Tibial nerve (tissue), 4 donors: Measurements from ENCODE around the gene CUL1. TPM values are rescaled to one million over a fixed set of nuclear protein-coding genes. Genes with fewer than 3 reads are reported as not detected.

Experiments
- DNase-seq, 2 donors: peaks; one replicate each; pipeline ENCODE4 v3.0.0-alpha.2; 2019; ENCODE audit warnings: low spot score in 2 of 2
- H3K27ac ChIP-seq, 4 donors: fragments of 200-600 bp; sonication (generic) in 3 of 4; one replicate each; pipeline ENCODE4 v1.5.1; 2017 to 2019; ENCODE audit warnings: mild to moderate bottlenecking in 1 of 4
- H3K27me3 ChIP-seq, 2 donors: fragments of 200-600 bp; sonication (generic) in 1 of 2; one replicate each; pipeline versions ENCODE4 v1.5.1 to v1.6.0; 2017 to 2019
- H3K36me3 ChIP-seq, 3 donors: fragments of 200-600 bp; sonication (generic); one replicate each; pipeline ENCODE4 v1.5.1; 2018 to 2019
- H3K4me1 ChIP-seq, 4 donors: fragments of 200-600 bp; sonication (generic) in 3 of 4; one replicate each; pipeline ENCODE4 v1.5.1; 2017 to 2019
- H3K4me3 ChIP-seq, 4 donors: fragments of 200-600 bp; sonication (generic) in 3 of 4; one replicate each; pipeline ENCODE4 v1.5.1; 2017 to 2019; ENCODE audit warnings: mild to moderate bottlenecking in 1 of 4, moderate library complexity in 1 of 4
- H3K9me3 ChIP-seq, 4 donors: fragments of 200-600 bp; sonication (generic) in 3 of 4; one replicate each; pipeline ENCODE4 v1.5.1; 2017 to 2019
- EP300 ChIP-seq, 2 donors: sonication (generic); formaldehyde crosslinking; IDR thresholded peaks; one replicate each; pipeline ENCODE4 v1.6.1; 2017; ENCODE audit warnings: antibody characterized with exemption in 2 of 2, mild to moderate bottlenecking in 1 of 2
- POLR2A ChIP-seq, 2 donors: fragments of 450-650 bp; IDR thresholded peaks; one replicate each; pipeline ENCODE4 v1.6.1; 2017; ENCODE audit warnings: antibody characterized with exemption in 2 of 2, mild to moderate bottlenecking in 2 of 2, moderate library complexity in 2 of 2
- WGBS, 2 donors: methylation state at CpG; one replicate each; pipeline ENCODE4 v1.1.5; 2018; 5-methylcytosine and 5-hydroxymethylcytosine counted together
- total RNA-seq, 4 donors: library from RNA; depleted of rRNA; stranded (reverse); fragments of >200 nt; gene quantifications; one replicate each; pipeline ENCODE4 v1.1.0, GENCODE V29; 2016
- TF ChIP-seq, protein P1 (sequence below), 5 experiments: fragments of 200-600 bp in 3 of 5; fragments of 450-650 bp in 2 of 5; sonication (generic) in 3 of 5; IDR thresholded peaks; one replicate each; pipeline ENCODE4 v1.5.1; 2016 to 2019; ENCODE audit warnings: antibody characterized with exemption in 5 of 5, mild to moderate bottlenecking in 3 of 5, moderate library complexity in 2 of 5

The CUL1 gene
- total RNA-seq, 4 donors from 2014 or later: 37.1 to 45.9 (median 41.8) TPM

- H3K36me3 ChIP-seq: peaks cover 6 to 80% (median 28%) of the 10 kb centered on the region in 3 donors
Measured at GRCh38 chr7:148800677-148801076, 102.0 kb downstream of the CUL1 start.

DNA sequence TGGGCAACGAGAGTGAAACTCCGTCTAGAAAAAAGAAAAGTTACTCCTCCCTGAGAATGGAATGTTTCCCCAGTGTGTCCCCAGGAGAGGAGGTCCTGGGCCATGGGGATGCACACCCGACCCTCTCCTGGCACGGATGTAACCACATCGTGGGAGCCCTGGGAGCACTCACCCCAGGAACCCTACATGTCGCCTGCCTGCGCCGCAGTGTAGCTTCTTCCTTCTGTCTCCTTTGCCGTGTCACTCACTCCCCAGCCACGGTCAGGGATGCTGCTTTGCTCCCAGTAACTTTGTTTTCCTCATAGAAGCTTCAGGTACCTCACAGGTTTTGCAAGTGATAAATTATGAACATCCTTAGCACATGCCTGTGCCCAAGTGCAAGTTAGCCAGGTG lies 103.4 kb downstream of the CUL1 start:
- Histone ChIP-seq H3K27me3 (no peaks in the 10 kb centered on the region), H3K27ac (no peak overlapping the region), H3K4me1 (no peaks in the 10 kb centered on the region), H3K36me3 (peaks cover 6 to 77% (median 28%) of the 10 kb centered on the region in 3 donors), H3K9me3 (no peaks in the 10 kb centered on the region), H3K4me3 (no peak overlapping the region)
- WGBS, 2 donors: 93 to 94% methylated on average over 8 to 10 of the region's 10 CpGs
- TF ChIP-seq, protein P1, sequence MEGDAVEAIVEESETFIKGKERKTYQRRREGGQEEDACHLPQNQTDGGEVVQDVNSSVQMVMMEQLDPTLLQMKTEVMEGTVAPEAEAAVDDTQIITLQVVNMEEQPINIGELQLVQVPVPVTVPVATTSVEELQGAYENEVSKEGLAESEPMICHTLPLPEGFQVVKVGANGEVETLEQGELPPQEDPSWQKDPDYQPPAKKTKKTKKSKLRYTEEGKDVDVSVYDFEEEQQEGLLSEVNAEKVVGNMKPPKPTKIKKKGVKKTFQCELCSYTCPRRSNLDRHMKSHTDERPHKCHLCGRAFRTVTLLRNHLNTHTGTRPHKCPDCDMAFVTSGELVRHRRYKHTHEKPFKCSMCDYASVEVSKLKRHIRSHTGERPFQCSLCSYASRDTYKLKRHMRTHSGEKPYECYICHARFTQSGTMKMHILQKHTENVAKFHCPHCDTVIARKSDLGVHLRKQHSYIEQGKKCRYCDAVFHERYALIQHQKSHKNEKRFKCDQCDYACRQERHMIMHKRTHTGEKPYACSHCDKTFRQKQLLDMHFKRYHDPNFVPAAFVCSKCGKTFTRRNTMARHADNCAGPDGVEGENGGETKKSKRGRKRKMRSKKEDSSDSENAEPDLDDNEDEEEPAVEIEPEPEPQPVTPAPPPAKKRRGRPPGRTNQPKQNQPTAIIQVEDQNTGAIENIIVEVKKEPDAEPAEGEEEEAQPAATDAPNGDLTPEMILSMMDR (IDR thresholded peaks at IDR 0.05): no peak
- TF ChIP-seq POLR2A (IDR thresholded peaks at IDR 0.05) (no peak), EP300 (IDR thresholded peaks at IDR 0.05) (no peak)
- no peak for DNase-seq

More at GRCh38 chr7:148800677-148801076, 102.0 kb downstream of the CUL1 start:
- Histone ChIP-seq H3K27ac (no peak overlapping the region), H3K4me1 (no peaks in the 10 kb centered on the region), H3K9me3 (no peaks in the 10 kb centered on the region), H3K27me3 (no peaks in the 10 kb centered on the region), H3K4me3 (no peak overlapping the region)
- TF ChIP-seq POLR2A (IDR thresholded peaks at IDR 0.05): no peak
- WGBS, 2 donors: 87 to 92% methylated on average over 13 of the region's 13 CpGs
- DNase-seq: no peak

DNA sequence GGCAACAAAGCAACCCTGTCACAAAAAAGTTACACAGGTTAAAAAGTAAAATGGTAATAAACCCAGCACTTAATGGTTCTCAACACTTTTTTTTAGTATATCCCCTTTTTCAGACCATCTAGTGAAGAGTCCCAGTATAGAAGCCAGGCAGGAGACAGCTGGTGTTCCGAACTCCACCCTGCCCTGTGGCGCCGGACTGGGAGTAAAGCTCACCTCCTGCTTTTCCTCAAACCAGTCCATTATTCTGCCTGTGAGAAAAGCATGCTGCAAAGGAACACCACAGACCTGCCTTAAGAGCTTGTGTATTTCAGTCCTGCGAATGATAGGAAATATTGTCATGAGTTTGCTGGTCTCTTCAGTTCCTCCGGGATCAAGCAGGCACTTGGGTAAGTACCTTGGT lies 104.4 kb downstream of the CUL1 start:
- DNase-seq: no peak
- H3K9me3 ChIP-seq: no peaks in the 10 kb centered on the region
- TF ChIP-seq EP300 (IDR thresholded peaks at IDR 0.05) (no peak), POLR2A (IDR thresholded peaks at IDR 0.05) (no peak)
- TF ChIP-seq, protein P1 (IDR thresholded peaks at IDR 0.05): no peak
- no peak overlapping the region for H3K27ac ChIP-seq
- peaks cover 6 to 75% (median 28%) of the 10 kb centered on the region in 3 donors for H3K36me3 ChIP-seq
- no peaks in the 10 kb centered on the region for H3K27me3 ChIP-seq
- WGBS, 2 donors: 94 to 96% methylated on average over 5 of the region's 5 CpGs
- H3K4me3 ChIP-seq: no peak overlapping the region
- H3K4me1 ChIP-seq: no peaks in the 10 kb centered on the region

GRCh38 chr7:148804343-148805235 lies 105.9 kb downstream of the CUL1 start:
- H3K4me1 ChIP-seq: no peaks in the 10 kb centered on the region
- no peaks in the 10 kb centered on the region for H3K9me3 ChIP-seq
- no peaks in the 10 kb centered on the region for H3K27me3 ChIP-seq
- no peak overlapping the region for H3K27ac ChIP-seq
- H3K36me3 ChIP-seq: peaks cover 6 to 65% (median 15%) of the 10 kb centered on the region in 3 donors
- WGBS, 2 donors: 84 to 85% methylated on average over 10 of the region's 10 CpGs
- DNase-seq: no peak
- no peak overlapping the region for H3K4me3 ChIP-seq
- TF ChIP-seq POLR2A (IDR thresholded peaks at IDR 0.05): no peak
- no peak for TF ChIP-seq EP300 (IDR thresholded peaks at IDR 0.05)
- TF ChIP-seq, protein P1 (IDR thresholded peaks at IDR 0.05): no peak

- Histone ChIP-seq H3K4me3 (no peak overlapping the region), H3K4me1 (no peaks in the 10 kb centered on the region), H3K9me3 (no peaks in the 10 kb centered on the region), H3K27ac (no peak overlapping the region), H3K36me3 (peaks cover 0 to 49% (median 10%) of the 10 kb centered on the region in 3 donors), H3K27me3 (no peaks in the 10 kb centered on the region)
- WGBS, 2 donors: 93 to 94% methylated on average over 7 of the region's 7 CpGs
- no peak for DNase-seq
- TF ChIP-seq, protein P1 (IDR thresholded peaks at IDR 0.05): no peak
- TF ChIP-seq POLR2A (IDR thresholded peaks at IDR 0.05) (no peak), EP300 (IDR thresholded peaks at IDR 0.05) (no peak)
Measured at GRCh38 chr7:148806187-148806586, 107.5 kb downstream of the CUL1 start.
